ENCODE results near the gene PLCB3. TPM values are rescaled to one million over a fixed set of nuclear protein-coding genes. Genes with fewer than 3 reads are reported as not detected.
A peak's percentile ranks its signal among the peaks of the same experiment; 100 is the strongest.

The PLCB3 gene
- total RNA-seq, 1 experiment from 2014 or later, result 40.6 TPM

- Mint-ChIP-seq H3K9me3 (ENCODE audit: unreplicated experiment) (no peaks in the 10 kb centered on the region), H3K4me3 (ENCODE audit: unreplicated experiment) (peak overlapping the region; percentile 89), H3K27ac (ENCODE audit: unreplicated experiment) (peak overlapping the region; percentile 95), H3K27me3 (ENCODE audit: insufficient read depth, unreplicated experiment) (no peaks in the 10 kb centered on the region), H3K36me3 (ENCODE audit: insufficient read depth, unreplicated experiment) (peaks cover 80% of the 10 kb centered on the region), H3K4me1 (ENCODE audit: low read depth, unreplicated experiment) (peaks cover 17% of the 10 kb centered on the region)
- no TSS peak for BruUV-seq (replicated peaks)
- Histone ChIP-seq H3K36me3 (ENCODE audit: control insufficient read depth, insufficient read depth, low read length) (peaks cover 4% of the 10 kb centered on the region), H3K4me1 (peaks cover 21% of the 10 kb centered on the region), H3K27me3 (replicated peaks; ENCODE audit: control insufficient read depth, insufficient read depth, low read length) (no peaks in the 10 kb centered on the region), H3K4me3 (ENCODE audit: low read depth, low read length) (peak overlapping the region; percentile 85), H3K9me3 (no peaks in the 10 kb centered on the region)
- POLR2A ChIA-PET, result interaction anchor here (0.5 to 3.5 kb wide), 4 partner anchors 22 to 49 kb away, joined by 3 to 22 read pairs (median 9); partner anchors contain the start of genes FKBP2, PPP1R14B, PRDX5 and TRMT112
- peak in 1 of 2 experiments; percentile 2 for TF ChIP-seq CTCF (IDR thresholded peaks at IDR 0.05; ENCODE audit: insufficient read depth in 1 of 2, low read depth in 1 of 2, low read length in 1 of 2, severe bottlenecking in 1 of 2, unreplicated experiment in 1 of 2)
- peak; percentile 73 to 85 for DNase-seq
- CTCF ChIA-PET, result interaction anchor here (0.7 to 2.7 kb wide), 5 partner anchors 16 to 78 kb away, joined by 4 to 17 read pairs (median 12); partner anchors contain the start of genes CATSPERZ and PLCB3
- intact Hi-C loops (cut with micrococcal nuclease; ENCODE audit: unreplicated experiment), result no loop called here
These were observed 16.9 kb downstream of the PLCB3 start for GRCh38 chr11:64268025-64268892.

GRCh38 chr11:64268893-64269539 lies 17.7 kb downstream of the PLCB3 start:
- DNase-seq, result peak; percentile 62 to 67
- H3K27me3 Mint-ChIP-seq (ENCODE audit: insufficient read depth, unreplicated experiment), result no peaks in the 10 kb centered on the region
- no peak for TF ChIP-seq CTCF (IDR thresholded peaks at IDR 0.05; ENCODE audit: insufficient read depth in 1 of 2, low read depth in 1 of 2, low read length in 1 of 2, severe bottlenecking in 1 of 2, unreplicated experiment in 1 of 2)
- peaks cover 75% of the 10 kb centered on the region for H3K36me3 Mint-ChIP-seq (ENCODE audit: insufficient read depth, unreplicated experiment)
- H3K27me3 ChIP-seq (replicated peaks; ENCODE audit: control insufficient read depth, insufficient read depth, low read length), result no peaks in the 10 kb centered on the region
- ChIA-PET POLR2A (interaction anchor here (1.3 to 3.5 kb wide), 6 partner anchors 16 to 84 kb away, joined by 4 to 22 read pairs (median 9); partner anchors contain the start of genes BAD, ESRRA, FKBP2 and PPP1R14B), CTCF (interaction anchor here (2.0 to 3.8 kb wide), 5 partner anchors 15 to 86 kb away, joined by 12 to 29 read pairs (median 15); partner anchors contain the start of genes BAD, CATSPERZ, GPR137 and PLCB3)
- H3K9me3 Mint-ChIP-seq (ENCODE audit: unreplicated experiment), result no peaks in the 10 kb centered on the region
- peak overlapping the region; percentile 85 for H3K4me3 ChIP-seq (ENCODE audit: low read depth, low read length)
- H3K4me3 Mint-ChIP-seq (ENCODE audit: unreplicated experiment), result peak overlapping the region; percentile 89
- no peaks in the 10 kb centered on the region for H3K9me3 ChIP-seq
- H3K27ac Mint-ChIP-seq (ENCODE audit: unreplicated experiment), result peak overlapping the region; percentile 95
- H3K36me3 ChIP-seq (ENCODE audit: control insufficient read depth, insufficient read depth, low read length), result peaks cover 4% of the 10 kb centered on the region
- H3K4me1 Mint-ChIP-seq (ENCODE audit: low read depth, unreplicated experiment), result peaks cover 17% of the 10 kb centered on the region
- BruUV-seq (replicated peaks), result TSS peak; percentile 55
- intact Hi-C loops (cut with micrococcal nuclease; ENCODE audit: unreplicated experiment), result no loop called here
- peaks cover 21% of the 10 kb centered on the region for H3K4me1 ChIP-seq
